Forelimb muscle (tissue), 1 donor: ENCODE measurements around the gene RAD51. TPM values are rescaled to one million over a fixed set of nuclear protein-coding genes. Genes with fewer than 3 reads are reported as not detected.

Experiments used
- DNase-seq: peaks from one replicate; pipeline ENCODE4 v3.0.0-alpha.2; 2013; ENCODE audit warnings: low read depth
- polyA plus RNA-seq: library from polyadenylated mRNA; unstranded; fragments of 120-200 nt; gene quantifications from one replicate; pipeline ENCODE4 v1.2.1, GENCODE V29; 2013; ENCODE audit not compliant: insufficient read length

RAD51 gene
- polyA plus RNA-seq, 1 donor = 7.0 TPM

- no peak for DNase-seq
Measured at GRCh38 chr15:40722354-40722753, 27.4 kb downstream of the RAD51 start.

DNA sequence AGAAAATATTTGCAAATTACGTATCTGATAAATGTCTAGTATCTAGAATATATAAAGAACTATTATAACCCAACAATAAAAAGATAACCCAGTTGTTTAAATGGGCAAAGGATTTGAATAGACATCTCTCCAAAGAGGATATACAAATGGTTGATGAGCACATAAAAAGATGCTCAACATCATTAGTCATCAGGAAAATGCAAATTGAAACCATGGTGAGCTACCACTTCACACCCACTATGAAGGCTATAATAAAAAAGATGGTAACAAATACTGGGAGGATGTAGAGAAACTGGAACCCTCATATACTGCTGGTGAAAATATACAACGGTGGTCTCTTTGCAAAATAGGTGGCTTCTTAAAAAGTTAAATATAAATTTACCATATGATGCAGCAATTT is 28.0 kb downstream of the RAD51 start:
- no peak for DNase-seq

DNA sequence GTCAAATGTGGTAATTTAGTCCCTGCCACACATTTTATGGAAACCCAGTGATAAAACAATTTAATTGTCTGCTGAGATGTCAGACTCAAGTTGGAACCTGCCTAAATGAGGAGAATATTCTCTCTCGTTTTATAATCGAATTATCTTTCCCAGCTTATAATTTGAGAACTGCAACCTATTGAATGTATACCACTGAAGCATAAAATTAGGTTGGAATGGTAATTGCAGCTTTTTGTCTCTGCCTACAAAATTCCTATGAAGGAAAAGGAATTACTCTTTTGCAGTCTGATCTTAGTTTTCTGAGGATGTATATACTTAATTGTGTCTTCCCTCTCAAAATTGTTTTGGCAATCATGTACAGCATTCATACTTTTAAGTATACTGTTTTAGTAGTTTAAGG is 28.9 kb downstream of the RAD51 start:
- DNase-seq = no peak

- peak; percentile 28 for DNase-seq
Measured at GRCh38 chr15:40731034-40731433, 36.1 kb downstream of the RAD51 start.

- DNase-seq = no peak
Measured at GRCh38 chr15:40736575-40736974, 41.6 kb downstream of the RAD51 start.

DNA sequence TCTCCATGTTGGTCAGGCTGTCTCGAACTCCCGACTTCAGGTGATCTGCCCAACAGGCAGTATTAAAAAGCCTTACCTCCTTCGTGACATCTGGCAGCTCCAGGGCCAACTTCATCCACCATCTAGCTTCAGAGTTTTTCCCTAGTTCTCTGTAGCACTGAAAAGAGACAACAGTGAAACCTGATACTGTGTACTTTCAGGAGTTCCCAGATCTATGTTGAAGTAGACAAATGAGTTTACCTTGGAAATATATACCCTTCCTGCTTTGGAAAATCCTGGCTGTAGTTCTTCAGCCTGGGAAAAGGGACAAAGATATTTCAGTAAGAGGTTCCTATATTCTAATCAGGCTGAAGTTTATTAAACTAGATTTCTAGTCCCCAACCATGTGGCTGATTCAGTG is 42.1 kb downstream of the RAD51 start:
- DNase-seq = no peak

GRCh38 chr15:40739047-40739446 is 44.1 kb downstream of the RAD51 start:
- no peak for DNase-seq

DNA sequence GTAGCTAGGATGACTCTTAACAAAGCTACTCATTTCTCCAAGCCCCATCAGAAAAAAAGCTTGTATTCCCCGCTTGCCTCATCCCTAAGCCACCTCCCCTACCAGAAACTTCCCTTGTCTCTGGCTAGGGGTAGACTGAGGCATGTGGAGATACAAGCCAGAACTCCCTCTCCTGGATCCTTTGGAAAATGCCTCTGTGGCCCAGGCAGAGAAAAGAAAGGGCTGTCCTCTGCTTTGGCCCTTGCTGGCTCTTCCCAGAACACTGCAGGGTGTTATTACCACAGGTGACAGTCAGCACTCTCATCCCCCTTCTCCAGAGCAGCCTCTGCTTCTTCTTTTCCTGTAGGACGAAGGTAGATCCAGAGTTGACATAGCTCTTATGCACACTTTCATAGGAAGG is 44.9 kb downstream of the RAD51 start:
- no peak for DNase-seq

DNA sequence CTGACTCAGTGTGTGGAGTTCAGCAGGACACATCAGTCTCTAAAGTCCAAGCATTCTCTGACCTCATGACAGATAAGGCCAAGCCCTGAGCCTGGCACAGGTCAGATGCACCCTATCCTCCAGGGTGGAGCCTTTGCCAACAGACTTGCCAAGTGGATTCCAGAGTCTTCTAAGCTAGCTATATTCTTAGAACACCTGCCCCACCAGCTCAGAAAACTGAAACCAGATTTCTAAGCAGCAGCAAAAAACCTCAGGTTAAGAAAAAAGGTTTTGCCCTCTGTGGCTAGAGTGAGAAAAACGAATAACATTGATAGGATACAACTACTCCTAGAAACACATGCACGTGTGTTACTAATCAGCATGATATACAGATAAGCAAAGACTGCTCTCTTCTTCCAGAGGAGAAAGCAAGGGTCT is 48.5 kb downstream of the RAD51 start:
- no peak for DNase-seq

GRCh38 chr15:40743921-40744814 is 49.2 kb downstream of the RAD51 start:
- DNase-seq = no peak

- no peak for DNase-seq
Measured at GRCh38 chr15:40744815-40745152, 49.8 kb downstream of the RAD51 start.

DNA sequence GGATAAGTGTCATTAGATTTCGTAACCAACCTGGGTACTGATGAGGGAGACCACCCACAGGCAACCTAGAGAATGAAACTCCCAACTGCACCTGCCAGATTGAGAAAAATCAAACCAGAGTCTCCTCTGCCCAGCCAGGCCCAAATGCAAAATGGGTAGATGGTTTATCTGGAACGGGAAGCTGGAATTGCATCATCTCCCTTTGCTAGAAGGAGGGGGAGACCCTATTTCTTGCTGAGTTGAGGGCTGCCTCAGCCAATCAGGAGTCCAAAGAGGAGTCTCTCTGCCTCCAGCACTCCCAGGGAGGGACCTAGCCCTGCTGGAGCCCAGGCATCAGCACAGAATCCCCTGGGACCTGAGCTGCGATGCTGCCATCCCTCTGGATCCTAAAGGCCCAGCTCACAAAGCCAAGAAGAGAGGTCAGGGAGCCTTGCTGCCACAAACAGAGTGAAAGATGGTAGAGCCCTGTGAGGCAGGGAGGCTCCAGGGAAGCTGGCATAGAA is 52.0 kb downstream of the RAD51 start:
- no peak for DNase-seq

DNA sequence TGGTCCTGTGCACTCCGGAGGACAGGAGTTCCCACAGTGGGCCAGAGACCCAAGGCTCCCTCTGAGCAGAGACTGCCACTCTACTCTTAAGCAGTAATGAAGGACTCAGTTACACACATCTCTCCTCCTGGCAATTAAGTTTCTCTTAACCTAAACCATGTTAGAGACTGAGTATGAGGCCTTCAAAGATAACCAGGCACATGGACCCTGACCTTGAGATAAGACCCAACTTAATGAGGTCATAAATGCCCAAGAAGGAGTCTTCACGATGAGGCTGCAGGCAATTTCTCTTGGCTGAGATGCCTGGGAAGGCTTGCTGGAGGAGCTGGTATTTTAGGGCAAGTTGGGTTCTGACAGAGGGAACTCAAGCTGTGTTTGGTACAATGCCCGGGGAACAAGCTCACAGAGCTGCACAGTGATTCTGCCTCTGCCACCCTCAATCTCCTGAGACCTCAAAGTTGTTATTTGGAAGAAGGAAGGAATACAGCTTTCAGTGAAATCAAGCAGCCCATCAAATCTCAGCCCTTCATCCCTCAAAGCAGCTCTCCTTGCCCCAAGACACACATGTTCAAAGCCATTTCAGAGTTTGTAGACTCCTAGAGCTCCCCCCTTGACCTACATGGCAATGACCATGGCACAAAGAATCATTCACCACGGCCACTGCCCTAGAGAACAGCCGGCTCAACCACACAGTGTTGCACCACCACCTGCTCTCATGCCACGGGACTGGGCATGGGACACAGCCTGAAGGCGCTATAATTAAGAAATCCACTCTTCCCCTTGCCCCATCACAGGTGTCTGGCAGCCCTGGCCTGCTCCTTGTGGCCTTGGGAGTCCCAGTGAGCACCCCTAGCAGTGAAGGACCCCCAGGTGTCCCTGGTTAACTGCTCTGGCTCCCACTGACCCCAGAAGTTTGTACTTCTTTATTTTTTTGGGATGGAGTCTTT is 53.0 kb downstream of the RAD51 start:
- no peak for DNase-seq

DNA sequence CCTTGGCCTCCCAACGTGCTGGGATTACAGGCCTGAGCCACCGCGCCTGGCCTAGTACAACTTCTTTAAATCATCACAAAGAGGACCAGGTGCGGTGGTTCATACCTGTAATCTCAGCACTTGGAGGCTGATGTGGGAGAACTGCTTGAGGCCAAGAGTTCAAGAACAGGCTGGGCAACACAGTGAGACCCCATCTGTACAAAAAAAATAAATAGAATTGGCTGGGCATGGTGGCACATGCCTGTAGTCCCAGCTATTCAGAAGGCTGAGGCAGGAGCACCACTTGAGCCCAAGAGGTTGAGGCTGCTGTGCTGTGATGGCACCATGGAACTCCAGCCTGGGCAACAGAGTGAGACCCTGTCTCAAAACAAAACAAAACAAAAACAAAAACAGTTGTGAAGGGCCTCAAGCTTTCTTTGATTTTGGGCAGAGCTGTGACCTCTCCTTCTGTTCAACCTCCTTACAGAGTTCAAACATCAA is 54.2 kb downstream of the RAD51 start:
- DNase-seq = no peak

DNA sequence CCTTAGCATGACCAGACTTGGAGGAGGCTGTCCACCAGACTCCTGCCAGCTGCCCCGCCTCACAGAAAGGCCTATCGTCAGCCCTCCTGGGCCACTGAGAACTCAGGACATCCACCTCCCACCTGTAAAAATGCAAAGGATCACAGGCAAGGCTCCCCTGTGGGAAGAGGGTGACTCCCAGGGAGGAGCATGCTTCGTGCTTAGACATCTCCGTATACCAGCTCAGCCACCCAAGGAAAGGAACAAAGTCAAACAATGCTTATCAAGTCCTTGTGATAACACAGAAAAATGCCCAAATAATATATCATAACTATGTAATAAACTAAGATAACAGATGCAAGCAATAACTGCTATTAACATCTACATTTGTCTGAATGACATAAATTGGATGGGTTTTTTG is 55.9 kb downstream of the RAD51 start:
- no peak for DNase-seq

- no peak for DNase-seq
Measured at GRCh38 chr15:40751745-40752144, 56.8 kb downstream of the RAD51 start.

- DNase-seq = no peak
Measured at GRCh38 chr15:40754574-40754882, 59.6 kb downstream of the RAD51 start.

- DNase-seq = peak; percentile 87
Measured at GRCh38 chr15:40754883-40755811, 60.2 kb downstream of the RAD51 start, which contains the start of gene RMDN3. Gene RMDN3 (minus strand): TSS chr15:40755254. CDS start chr15:40754783, 471 bp downstream.

- DNase-seq = no peak
Measured at GRCh38 chr15:40755812-40756208, 60.8 kb downstream of the RAD51 start.

GRCh38 chr15:40756938-40757337 is 62.0 kb downstream of the RAD51 start:
- DNase-seq = no peak

- no peak for DNase-seq
Measured at GRCh38 chr15:40759961-40760360, 65.0 kb downstream of the RAD51 start.
